ENCODE measurements around the gene RANBP6.
"Not testable (repeated sequence)": the region's sequence is repeated elsewhere in the genome, so short reads cannot be mapped to it uniquely, and the experiment has no call there.

The RANBP6 gene

GRCh38 chr9:6015278-6016157 lies at the start of gene RANBP6:
Gene RANBP6 (minus strand): TSS chr9:6015624. CDS start chr9:6015607, 17 bp downstream.
- POLR2A ChIA-PET (ENCODE audit: low non-redundant PET) = interaction anchor here (0.7 kb wide), 1 partner anchor 127 kb away, joined by 5 read pairs; no protein-coding TSS in a partner anchor
- CTCF ChIA-PET = no interaction called here
- peak within 1 kb of the TSS; percentile 85 for H3K27ac ChIP-seq
- no peak for TF ChIP-seq CTCF (conservative IDR thresholded peaks at IDR 0.05; ENCODE audit: low read depth)
- DNase-seq (ENCODE audit: low spot score) = peak; percentile 70

GRCh38 chr9:6063146-6063545 lies 47.7 kb upstream of the RANBP6 start:
- H3K27ac ChIP-seq; DNase-seq (ENCODE audit: low spot score); POLR2A ChIA-PET (ENCODE audit: low non-redundant PET); CTCF ChIA-PET: not testable (repeated sequence)

- CTCF ChIA-PET = interaction anchor here (0.9 kb wide), 1 partner anchor 20 kb away, joined by 4 read pairs; no protein-coding TSS in a partner anchor
- no peak for DNase-seq (ENCODE audit: low spot score)
- POLR2A ChIA-PET (ENCODE audit: low non-redundant PET) = no interaction called here
- TF ChIP-seq CTCF (conservative IDR thresholded peaks at IDR 0.05; ENCODE audit: low read depth) = no peak
- no peak overlapping the region for H3K27ac ChIP-seq
These were observed 40.2 kb upstream of the RANBP6 start for GRCh38 chr9:6055666-6056065.

- DNase-seq (ENCODE audit: low spot score) = peak; percentile 55
- CTCF ChIA-PET = interaction anchor here (0.9 kb wide), 1 partner anchor 21 kb away, joined by 4 read pairs; no protein-coding TSS in a partner anchor
- POLR2A ChIA-PET (ENCODE audit: low non-redundant PET) = no interaction called here
These were observed 39.8 kb upstream of the RANBP6 start for GRCh38 chr9:6055216-6055615.

GRCh38 chr9:6054280-6055099 lies 39.1 kb upstream of the RANBP6 start:
- DNase-seq (ENCODE audit: low spot score) = peak; percentile 8
- no peak overlapping the region for H3K27ac ChIP-seq
- CTCF ChIA-PET = interaction anchor here (0.5 to 2.4 kb wide), 4 partner anchors 11 to 502 kb away, joined by 3 to 18 read pairs (median 4); no protein-coding TSS in a partner anchor
- POLR2A ChIA-PET (ENCODE audit: low non-redundant PET) = no interaction called here
- no peak; the same call in 1 of the 2 replicates for TF ChIP-seq CTCF (conservative IDR thresholded peaks at IDR 0.05; ENCODE audit: low read depth)

More at GRCh38 chr9:6055216-6055615, 39.8 kb upstream of the RANBP6 start:
- peak; percentile 62 for TF ChIP-seq CTCF (conservative IDR thresholded peaks at IDR 0.05; ENCODE audit: low read depth)
- no peak overlapping the region for H3K27ac ChIP-seq

- ChIA-PET POLR2A (ENCODE audit: low non-redundant PET) (no interaction called here), CTCF (interaction anchor here (2.4 kb wide), 1 partner anchor 254 kb away, joined by 18 read pairs; no protein-coding TSS in a partner anchor)
- TF ChIP-seq CTCF (conservative IDR thresholded peaks at IDR 0.05; ENCODE audit: low read depth) = no peak
- DNase-seq (ENCODE audit: low spot score) = peak; percentile 11
- H3K27ac ChIP-seq = no peak overlapping the region
These were observed 37.0 kb upstream of the RANBP6 start for GRCh38 chr9:6052293-6052919.

All from RWPE1 (cell line).